ENCODE data around the gene PSMD13. TPM values are rescaled to one million over a fixed set of nuclear protein-coding genes. Genes with fewer than 3 reads are reported as not detected.
A peak's percentile ranks its signal among the peaks of the same experiment; 100 is the strongest.

PSMD13 gene
- total and polyA plus RNA-seq, 2 of the 13 experiments (the other 11 are each of a cell fraction or from before 2014, with no cell fraction given), result 83.0 to 117 TPM

GRCh38 chr11:207208-207862 lies 29.4 kb upstream of the PSMD13 start, which contains the start of the genes BET1L and RIC8A (continued):
- no peak for TF ChIP-seq MBD4 (IDR thresholded peaks at IDR 0.05; ENCODE audit: borderline replicate concordance, low read length)
- TF ChIP-seq BRD4 (CRISPR knock-in tag; IDR thresholded peaks at IDR 0.05), result peak; percentile 98
- peak; percentile 64; the same call in 1 of the 2 replicates for TF ChIP-seq EED (CRISPR knock-in tag; IDR thresholded peaks at IDR 0.05)
- TF ChIP-seq HDAC1 (CRISPR knock-in tag; IDR thresholded peaks at IDR 0.05), result peak; percentile 97
- 0 out of 2 replicates have a peak, but pooled peaks have one; percentile 51 for TF ChIP-seq ISX (CRISPR knock-in tag; conservative IDR thresholded peaks at IDR 0.05)
- TF ChIP-seq ELF1 (CRISPR knock-in tag; IDR thresholded peaks at IDR 0.05), result peak; percentile 96
- no peak for TF ChIP-seq MAFG (CRISPR knock-in tag; IDR thresholded peaks at IDR 0.05)
- 0 out of 2 replicates have a peak, but pooled peaks have one; percentile 69 for TF ChIP-seq GZF1 (CRISPR knock-in tag; IDR thresholded peaks at IDR 0.05)
- TF ChIP-seq BCL6 (CRISPR knock-in tag; IDR thresholded peaks at IDR 0.05), result 0 out of 2 replicates have a peak, but pooled peaks have one; percentile 12
- TF ChIP-seq NR0B2 (CRISPR knock-in tag; IDR thresholded peaks at IDR 0.05), result no peak; the same call in 1 of the 2 replicates
- TF ChIP-seq CBFB (CRISPR knock-in tag; IDR thresholded peaks at IDR 0.05), result peak; percentile 79
- 0 out of 4 replicates have a peak, but pooled peaks of 1 of the 2 experiments have one; percentile 46 for TF ChIP-seq ATF4 (CRISPR knock-in tag; IDR thresholded peaks at IDR 0.05)
- TF ChIP-seq SP140L (CRISPR knock-in tag; IDR thresholded peaks at IDR 0.05; ENCODE audit: borderline replicate concordance), result no peak
- TF ChIP-seq NR1H2 (CRISPR knock-in tag; IDR thresholded peaks at IDR 0.05; ENCODE audit: borderline replicate concordance, low read depth), result 0 out of 2 replicates have a peak, but pooled peaks have one; percentile 70
- peak; percentile 90; the same call in 1 of the 2 replicates for TF ChIP-seq EEA1 (CRISPR knock-in tag; IDR thresholded peaks at IDR 0.05; ENCODE audit: borderline replicate concordance)
- peak; percentile 42; the same call in 1 of the 2 replicates for TF ChIP-seq ZNF580 (CRISPR knock-in tag; IDR thresholded peaks at IDR 0.05; ENCODE audit: borderline replicate concordance, low read depth)
- TF ChIP-seq TRIM22 (IDR thresholded peaks at IDR 0.05), result no peak
- TF ChIP-seq ZNF784 (CRISPR knock-in tag; IDR thresholded peaks at IDR 0.05; ENCODE audit: borderline replicate concordance), result peak; percentile 46; the same call in 1 of the 2 replicates
- TF ChIP-seq ZNF274 (CRISPR knock-in tag; IDR thresholded peaks at IDR 0.05), result 0 out of 2 replicates have a peak, but pooled peaks have one; percentile 52
- peak; percentile 58; the same call in 1 of the 2 replicates for TF ChIP-seq TFDP1 (CRISPR knock-in tag; IDR thresholded peaks at IDR 0.05; ENCODE audit: borderline replicate concordance)
- peak; percentile 50; the same call in 1 of the 2 replicates for TF ChIP-seq ZNF556 (CRISPR knock-in tag; IDR thresholded peaks at IDR 0.05; ENCODE audit: borderline replicate concordance)
- TF ChIP-seq NFE2 (CRISPR knock-in tag; IDR thresholded peaks at IDR 0.05), result no peak
- TF ChIP-seq PHB2 (IDR thresholded peaks at IDR 0.05; ENCODE audit: partially characterized antibody), result no peak
- TF ChIP-seq NCOA2 (CRISPR knock-in tag; IDR thresholded peaks at IDR 0.05), result peak; percentile 8; the same call in 1 of the 2 replicates

All from HepG2 (cell line).